Upper lobe of left lung (tissue), 4 donors: Measurements from ENCODE around the gene TMEM175.

Source experiments
- EP300 ChIP-seq, 4 donors: sonication (generic); formaldehyde crosslinking; IDR thresholded peaks; one replicate each; pipeline ENCODE4 v1.5.1; 2017; ENCODE audit warnings: antibody characterized with exemption in 4 of 4, control low read depth in 2 of 4
- POLR2AphosphoS5 ChIP-seq, 2 donors: sonication (generic); formaldehyde crosslinking; IDR thresholded peaks; one replicate each; pipeline ENCODE4 v1.5.1; 2017; ENCODE audit warnings: antibody characterized with exemption in 2 of 2
- TF ChIP-seq, protein P1 (sequence below), 6 experiments: fragments of 450-650 bp in 4 of 6; fragments of 200-600 bp in 2 of 6; sonication (generic) in 2 of 6; IDR thresholded peaks; one replicate each; pipeline ENCODE4 v1.5.1; 2016 to 2019; ENCODE audit warnings: antibody characterized with exemption in 6 of 6

DNA sequence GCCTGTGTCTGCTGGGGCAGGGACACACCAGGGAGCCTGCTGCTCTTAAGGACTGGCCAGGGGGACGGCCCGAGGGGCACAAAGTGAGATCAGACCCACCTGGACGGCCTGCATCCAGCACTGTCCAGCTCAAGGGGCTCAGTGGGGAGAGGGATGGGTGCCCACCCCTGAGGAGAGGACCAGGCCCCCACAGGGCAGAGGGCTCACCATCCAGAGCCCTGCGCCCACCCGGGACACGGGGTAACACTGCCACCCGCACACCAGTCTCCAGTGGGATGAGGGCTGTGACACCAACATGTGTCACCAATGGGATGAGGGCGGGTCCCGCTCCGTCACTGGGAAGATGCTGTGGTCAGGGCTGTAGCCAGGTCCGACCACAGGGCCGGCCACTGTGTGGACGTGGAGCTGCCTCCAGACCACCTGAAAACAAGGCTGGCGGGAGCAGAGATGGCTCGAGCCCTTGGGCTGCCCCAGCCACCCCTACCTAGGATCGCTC lies 27.9 kb downstream of the TMEM175 start:
- TF ChIP-seq, protein P1, sequence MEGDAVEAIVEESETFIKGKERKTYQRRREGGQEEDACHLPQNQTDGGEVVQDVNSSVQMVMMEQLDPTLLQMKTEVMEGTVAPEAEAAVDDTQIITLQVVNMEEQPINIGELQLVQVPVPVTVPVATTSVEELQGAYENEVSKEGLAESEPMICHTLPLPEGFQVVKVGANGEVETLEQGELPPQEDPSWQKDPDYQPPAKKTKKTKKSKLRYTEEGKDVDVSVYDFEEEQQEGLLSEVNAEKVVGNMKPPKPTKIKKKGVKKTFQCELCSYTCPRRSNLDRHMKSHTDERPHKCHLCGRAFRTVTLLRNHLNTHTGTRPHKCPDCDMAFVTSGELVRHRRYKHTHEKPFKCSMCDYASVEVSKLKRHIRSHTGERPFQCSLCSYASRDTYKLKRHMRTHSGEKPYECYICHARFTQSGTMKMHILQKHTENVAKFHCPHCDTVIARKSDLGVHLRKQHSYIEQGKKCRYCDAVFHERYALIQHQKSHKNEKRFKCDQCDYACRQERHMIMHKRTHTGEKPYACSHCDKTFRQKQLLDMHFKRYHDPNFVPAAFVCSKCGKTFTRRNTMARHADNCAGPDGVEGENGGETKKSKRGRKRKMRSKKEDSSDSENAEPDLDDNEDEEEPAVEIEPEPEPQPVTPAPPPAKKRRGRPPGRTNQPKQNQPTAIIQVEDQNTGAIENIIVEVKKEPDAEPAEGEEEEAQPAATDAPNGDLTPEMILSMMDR (IDR thresholded peaks at IDR 0.05) = no peak
- no peak for TF ChIP-seq POLR2AphosphoS5 (IDR thresholded peaks at IDR 0.05)
- TF ChIP-seq EP300 (IDR thresholded peaks at IDR 0.05) = no peak
